COR-L47 (cell line): ENCODE measurements around the gene DYNC1I2.
A peak's percentile ranks its signal among the peaks of the same experiment; 100 is the strongest.
"Not testable (repeated sequence)": the region's sequence is repeated elsewhere in the genome, so short reads cannot be mapped to it uniquely, and the experiment has no call there.

Experiments
- DNase-seq: peaks from one replicate; lab custom pipeline; 2025; lab: John Stamatoyannopoulos, UW

DYNC1I2 gene

DNA sequence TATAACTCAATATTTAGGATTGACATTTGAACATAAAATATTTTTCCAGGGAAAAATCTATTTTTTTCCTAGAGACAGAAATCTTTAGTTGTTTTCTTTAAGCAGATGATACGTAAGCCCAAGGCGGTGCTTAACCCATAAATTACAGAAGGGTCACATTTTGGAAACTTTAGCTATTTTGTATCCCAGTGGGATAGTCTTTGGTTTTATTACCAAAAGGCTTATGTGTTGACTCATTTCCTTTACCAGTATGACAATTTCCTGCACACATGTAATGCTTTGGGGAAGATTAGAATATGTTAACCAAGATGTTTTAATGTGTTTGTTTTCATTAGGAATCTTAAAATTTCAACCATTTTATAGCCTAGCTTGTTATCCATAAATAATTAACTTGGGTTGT, 24.8 kb downstream of the DYNC1I2 start:
- no peak for DNase-seq

DNA sequence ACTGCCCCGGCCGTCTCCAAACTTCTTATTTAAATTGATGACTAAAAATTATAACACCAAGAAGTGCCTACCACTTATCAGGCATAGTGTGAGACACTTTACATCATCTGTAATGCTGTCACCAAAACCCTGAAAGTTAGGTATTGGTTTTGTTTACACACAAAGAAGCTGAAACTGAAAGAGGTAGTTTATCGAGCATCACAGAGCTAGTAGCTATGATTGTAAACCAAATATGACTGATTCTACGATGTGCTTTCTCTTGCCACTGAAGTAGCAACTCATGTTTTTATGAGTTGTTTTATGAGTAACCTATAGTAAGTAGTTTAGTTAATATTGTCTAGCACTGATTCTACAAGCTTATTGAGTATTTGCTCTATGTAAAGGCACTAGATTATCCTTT, 31.5 kb downstream of the DYNC1I2 start:
- DNase-seq = no peak

DNA sequence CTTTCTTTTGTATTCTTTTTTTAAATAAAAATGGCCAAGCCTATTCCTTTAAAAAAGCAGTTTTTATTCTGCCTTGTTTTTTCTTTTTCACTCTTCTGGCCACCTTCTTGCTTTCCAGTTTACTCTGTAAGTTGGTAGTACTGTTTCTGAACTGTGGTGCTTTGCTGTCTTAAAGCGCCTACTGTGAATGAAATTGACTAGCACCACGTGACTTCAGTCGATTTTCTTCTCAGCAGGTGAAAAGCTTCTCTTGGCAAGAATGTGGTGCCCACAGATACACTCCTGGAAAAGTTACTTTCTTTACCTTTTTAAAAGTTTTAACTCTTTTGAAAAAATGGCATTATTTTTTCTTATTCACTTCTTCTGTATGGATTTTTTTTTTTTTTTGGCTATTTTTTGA, 32.4 kb downstream of the DYNC1I2 start:
- no peak for DNase-seq

DNA sequence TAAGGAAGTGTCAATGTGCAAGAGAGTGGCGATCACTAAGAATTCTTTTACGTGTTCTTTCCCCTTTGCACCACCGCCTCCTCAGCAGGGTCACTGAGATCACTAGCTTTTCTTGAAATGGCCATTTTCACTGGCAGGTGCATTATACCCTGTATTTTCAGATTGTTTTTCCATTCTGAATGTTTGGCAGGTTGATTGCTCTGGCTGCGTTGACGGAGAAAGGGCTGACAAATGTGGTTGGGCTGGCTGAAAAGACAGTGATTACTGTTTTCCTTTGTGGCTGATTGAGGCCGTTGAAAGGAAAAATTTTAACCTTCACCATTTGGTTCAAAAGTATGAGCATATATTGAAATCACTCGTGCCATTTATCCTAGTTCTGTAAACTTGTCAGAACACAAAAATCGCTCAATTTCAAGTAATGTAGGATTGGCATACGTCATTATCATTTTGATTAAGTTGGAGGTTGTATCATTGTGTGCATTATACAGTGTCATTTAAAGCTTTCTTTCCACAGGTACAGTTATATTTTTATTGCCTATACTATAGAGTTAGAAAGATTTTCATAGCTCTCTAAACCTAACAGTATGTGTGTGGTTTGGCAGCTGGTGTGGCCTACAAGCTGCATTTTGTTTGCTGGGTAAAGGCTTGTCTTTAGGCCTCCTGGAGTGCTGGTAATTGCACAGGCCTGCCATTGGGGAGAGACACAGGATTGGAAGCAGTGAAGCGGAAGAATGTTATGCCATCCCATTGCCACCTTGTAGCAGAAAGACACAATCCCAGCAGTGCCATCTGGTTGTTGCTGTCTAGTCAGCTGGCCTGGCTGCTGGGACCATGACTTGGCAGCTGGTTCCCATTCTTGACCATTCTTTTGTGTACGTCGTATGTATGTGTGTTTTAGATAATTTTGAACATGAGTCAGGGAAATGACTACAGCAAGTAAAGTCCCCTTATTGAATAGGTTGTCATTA, 36.7 kb downstream of the DYNC1I2 start:
- DNase-seq = peak; percentile 98

DNA sequence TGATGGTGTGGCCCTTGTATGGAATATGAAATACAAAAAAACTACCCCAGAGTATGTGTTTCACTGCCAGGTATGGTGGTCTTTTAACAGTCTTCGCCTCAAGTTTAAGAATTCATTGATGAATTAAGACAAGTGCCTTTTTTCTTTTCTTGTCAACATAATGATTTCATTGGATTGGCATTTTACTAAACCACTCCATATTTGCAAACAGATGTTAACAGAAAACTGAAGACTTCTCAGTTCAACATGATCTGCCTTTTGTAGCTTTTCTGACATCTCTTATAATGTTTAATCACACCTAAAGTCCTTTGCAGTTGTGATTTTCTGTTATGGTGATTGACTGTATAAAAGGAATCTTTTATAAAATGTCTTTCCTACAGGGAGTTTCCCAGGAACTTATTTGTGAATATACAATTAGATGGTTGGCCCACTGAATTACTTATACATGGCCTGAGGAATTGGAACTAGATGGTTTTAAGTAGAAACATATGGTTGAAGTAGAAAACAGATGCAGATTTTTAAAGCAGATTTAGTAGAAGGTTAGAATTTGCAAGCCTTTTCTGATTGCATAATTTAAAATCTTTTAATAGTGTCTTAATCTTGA, 39.7 kb downstream of the DYNC1I2 start:
- no peak for DNase-seq

DNA sequence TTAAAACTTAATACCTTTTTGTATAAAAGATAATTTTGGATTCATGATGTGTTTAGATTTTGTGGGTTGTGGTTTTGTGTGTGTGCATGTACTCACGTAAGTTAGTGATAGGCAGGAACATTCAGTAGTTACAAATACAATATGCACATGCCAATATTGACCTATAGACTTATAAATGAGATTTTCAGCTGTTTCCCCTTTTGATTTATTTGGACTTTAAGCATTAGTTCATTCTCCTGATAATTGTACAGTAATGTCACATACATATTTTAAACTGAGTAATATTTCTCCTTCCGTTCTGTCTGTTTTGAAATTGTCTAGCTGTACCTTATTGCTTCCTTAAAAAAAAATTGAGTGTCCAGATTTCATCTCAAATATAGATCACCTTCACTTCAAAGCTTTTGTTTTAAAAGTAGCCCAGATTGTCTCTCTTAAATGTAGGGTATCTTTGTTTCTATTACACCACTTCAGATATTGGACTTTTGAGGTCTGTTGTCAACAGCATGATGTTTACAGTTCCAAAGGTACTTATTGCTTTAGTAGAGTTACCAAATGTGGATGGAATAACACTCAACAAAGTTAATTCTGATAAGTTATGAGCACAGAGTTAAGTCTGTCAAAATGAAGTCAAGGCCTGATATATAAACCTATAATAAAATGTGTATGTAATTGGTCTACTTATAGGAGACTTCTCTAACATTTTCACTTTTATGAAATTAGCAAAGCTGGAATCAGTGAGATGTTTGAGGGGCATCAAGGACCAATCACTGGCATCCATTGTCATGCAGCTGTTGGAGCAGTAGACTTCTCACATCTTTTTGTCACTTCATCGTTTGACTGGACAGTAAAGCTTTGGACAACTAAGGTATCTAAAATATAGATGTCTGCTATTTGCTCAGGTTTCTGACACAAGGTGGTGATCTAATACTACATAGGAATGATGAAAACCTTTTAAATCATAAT, 42.0 kb downstream of the DYNC1I2 start:
- DNase-seq = no peak

DNA sequence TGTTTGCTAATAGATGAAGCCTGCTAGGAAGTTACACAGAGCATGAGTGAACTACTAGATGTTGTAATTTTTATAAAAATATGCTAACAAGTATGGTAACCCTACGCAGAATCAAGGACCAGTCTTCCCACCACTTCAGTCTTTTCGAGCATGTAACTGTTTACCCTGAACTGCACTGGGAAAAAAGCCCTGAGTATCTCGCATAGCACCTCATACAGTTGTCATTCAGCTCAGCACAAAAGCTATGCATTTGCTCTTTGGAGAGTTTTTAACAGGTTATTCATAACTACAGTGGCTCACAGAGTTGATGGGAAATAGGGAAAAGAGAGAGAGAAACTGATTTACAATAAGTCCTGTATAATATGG, 42.7 kb downstream of the DYNC1I2 start:
- DNase-seq = no peak

DNA sequence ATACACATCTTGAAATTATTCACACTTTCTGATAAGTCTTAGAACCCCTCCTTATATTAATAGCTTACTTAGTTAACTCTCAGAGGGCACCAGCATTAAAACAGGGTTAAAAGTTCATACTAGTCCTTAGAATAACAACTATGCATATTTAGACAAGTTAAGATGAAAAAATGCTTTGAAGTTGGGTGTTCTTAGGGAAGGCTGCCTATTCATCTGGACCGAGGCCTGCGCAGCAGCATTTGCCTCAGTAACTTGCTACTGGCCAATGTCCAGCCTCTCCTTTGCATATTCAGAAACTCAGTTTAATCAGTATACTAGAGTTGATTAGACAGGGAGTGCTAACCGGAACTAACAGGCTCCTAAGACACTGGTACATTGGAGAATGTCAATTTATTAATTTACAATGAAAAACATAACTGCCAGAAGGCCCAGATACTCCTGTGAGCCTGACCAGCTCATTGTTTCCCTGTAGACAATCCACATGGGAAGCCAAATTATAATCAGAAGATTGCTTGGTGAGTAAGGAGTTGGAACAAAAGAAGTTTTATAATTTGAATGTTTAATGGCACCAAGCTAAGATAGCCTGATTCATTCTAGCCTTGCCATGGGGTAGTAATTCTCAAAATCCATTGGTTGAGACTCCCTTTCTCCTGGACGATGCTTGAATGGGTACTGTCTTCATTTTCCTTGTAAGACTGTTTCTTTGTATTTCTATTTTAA, 48.9 kb downstream of the DYNC1I2 start:
- no peak for DNase-seq

DNA sequence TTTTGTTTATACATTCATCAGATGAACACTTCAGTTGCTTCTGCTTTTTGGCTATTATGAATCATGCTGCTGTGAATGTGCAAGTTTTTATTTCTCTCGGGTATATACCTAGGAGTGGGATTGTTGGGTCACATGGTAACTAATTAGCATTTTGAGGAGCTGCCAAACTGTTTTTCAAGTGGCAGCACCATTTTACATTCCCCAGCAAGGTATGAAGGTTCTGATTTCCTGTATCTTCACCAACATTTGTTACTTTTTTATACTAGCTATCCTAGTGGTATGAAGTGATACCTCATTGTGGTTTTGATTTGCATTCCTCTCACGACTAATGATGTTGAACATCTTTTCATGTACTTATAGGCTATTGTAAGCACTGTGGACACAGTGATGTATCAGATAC, 53.9 kb downstream of the DYNC1I2 start:
- no peak for DNase-seq

DNA sequence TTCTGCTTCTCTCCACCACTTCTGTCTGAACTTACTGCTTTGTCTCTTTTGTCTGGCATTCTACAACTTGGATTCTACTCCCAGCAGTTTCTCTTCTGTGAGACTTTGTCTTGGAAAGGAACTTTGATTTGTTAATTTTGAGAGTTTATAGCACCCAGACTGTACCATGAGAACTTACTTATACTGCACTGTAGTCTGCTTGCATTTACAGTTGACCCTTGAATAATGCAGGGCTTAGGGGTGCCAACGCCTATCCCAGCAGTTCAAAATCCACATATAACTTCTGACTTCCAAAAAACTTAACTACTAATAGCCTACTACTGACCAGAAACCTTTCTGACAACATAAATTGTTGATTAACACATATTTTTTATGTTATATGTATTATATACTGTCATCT, 55.5 kb downstream of the DYNC1I2 start:
- no peak for DNase-seq

DNA sequence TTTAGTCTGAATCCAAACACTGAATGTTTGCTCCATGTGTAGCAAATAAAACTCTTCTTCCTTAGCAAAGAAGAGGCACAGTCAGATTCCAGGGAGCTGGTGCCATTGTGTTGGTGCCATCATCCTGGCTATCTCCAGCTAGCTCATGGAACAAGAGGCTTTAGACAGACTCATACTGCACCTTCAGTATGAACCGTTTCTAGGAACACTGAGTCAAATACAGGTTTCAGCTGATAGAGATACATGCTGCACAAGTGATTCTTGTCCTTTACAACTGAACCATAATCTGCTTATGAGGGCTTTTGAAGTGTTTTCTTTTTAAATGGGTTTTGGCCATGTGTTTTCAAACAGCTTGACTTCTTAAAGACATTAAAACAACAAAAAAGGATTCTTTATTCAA, 57.9 kb downstream of the DYNC1I2 start:
- no peak for DNase-seq

DNA sequence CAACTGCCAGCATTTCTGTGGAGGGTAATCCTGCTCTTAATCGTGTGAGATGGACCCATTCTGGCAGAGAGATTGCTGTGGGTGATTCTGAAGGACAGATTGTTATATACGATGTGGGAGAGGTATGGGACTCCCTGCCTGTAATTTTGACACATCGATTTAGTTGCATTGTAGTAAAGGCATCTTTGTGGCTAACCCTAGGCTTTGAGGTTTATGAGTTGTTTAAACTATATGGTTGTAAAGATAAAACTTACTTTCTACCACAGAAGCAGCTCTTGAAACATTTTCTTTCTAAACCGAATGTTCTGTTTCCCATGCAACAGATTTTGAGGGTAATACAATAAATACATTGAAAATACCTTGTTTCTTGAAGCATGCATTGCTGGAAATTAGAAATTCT, 58.5 kb downstream of the DYNC1I2 start:
- DNase-seq = no peak

DNA sequence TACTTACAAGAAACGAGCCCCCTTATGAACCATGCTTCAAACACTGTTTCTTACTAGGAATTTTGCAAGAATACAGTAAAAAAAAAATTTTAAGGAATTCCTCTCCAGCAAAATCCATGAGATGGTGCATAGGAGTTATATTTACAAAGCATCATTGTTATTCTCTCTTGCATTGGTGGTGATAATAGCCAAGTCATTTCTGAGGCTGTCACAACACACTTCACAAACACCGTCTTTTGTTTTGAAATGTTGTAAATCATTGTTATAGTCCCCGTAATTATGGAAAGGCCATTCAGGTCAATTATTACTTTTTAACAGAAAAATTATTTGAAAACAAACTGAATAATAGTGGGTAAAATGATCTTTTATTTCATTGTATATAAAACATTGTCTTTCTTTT, 60.1 kb downstream of the DYNC1I2 start:
- DNase-seq = peak; percentile 71

DNA sequence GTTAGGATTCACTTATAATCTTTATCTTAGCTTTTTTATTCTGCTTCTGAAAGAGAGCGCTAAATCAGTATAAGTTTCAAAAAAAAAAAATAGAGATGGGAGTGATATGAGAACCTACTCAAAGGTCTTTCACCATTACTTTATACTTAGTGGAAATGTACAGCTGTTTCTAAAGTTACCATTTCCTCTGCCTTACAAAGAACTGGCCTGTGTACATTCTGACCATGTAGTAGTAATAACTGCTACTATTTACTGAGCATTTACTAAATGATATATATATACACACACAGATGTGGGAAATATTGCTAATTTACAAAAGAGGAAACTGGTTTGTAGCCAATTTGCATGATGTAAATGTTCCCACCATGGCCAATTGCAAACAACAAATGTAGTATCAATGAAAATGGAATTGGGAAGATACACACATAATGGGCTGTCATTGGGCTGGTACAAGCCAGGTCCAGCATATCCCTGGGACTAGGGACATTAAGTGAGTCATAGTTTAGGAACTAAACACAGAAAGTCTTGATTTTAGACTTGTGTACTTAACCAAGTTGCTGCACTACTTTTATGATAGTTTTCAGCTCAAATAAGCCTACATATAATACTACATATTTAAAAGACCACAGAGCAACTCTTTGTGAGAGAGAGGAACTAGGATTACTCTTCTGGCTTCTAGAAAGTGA, 67.1 kb downstream of the DYNC1I2 start:
- DNase-seq = no peak

DNA sequence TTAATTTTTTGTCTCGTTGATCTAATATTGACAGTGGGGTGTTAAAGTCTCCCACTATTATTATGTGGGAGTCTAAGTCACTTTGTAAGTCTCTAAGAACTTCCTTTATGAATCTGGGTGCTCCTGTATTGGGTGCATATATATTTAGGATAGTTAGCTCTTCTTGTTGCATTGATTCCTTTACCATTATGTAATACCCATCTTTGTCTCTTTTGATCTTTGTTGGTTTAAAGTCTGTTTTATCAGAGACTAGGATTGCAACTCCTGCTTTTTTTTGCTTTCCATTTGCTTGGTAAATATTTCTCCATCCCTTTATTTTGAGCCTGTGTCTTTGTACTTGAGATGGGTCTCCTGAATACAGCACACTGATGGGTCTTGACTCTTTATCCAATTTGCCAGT, 71.5 kb downstream of the DYNC1I2 start:
- DNase-seq = not testable (repeated sequence)

DNA sequence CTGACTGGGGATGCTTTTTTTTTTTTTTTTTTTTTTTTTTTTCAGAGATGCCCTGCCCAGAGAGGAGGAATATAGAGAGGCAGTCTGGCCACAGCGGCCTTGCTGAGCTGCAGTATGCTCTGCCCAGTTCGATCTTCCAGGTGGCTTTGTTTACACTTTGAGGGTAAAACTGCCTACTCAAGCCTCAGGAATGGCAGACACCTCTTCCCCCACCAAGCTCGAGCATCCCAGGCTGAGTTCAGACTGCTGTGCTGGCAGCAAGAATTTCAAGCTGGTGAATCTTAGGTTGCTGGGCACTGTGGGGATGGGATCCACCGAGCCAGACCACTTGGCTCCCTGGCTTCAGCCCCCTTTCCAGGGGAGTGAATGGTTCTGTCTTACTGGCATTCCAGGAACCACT, 73.9 kb downstream of the DYNC1I2 start:
- not testable (repeated sequence) for DNase-seq

DNA sequence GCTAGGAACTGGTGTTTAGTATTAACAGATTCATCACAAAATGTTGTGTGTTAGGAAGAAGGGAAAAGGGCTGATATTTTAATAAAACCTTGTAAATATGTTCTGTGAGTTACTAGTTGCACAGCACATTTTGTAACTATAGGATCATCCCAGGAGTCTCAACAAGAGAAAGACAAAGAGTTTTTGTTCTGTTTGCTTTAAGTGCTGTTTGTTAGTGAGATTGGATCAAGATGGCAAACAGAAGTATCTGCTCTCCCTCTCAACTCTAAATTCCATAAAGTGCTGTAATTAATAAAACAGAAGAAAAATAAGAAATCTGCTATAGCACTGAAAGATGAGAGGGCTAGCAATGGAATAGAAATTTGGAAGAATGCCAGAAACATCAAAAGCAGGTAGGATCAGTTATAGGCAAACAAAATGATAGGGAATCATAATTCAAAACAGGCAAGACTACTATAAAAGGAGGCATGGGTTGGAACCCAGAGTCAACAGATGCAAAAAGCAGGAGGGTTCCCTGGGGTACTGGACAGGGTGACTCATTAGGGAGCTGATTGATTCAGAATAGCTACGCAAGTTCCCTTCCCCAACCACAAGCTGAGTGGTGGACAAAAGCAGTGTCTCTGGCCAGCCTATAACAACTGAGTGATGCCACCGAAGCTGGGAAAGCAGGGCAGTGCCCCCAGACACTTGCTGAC, 75.8 kb downstream of the DYNC1I2 start:
- DNase-seq = peak; percentile 15

DNA sequence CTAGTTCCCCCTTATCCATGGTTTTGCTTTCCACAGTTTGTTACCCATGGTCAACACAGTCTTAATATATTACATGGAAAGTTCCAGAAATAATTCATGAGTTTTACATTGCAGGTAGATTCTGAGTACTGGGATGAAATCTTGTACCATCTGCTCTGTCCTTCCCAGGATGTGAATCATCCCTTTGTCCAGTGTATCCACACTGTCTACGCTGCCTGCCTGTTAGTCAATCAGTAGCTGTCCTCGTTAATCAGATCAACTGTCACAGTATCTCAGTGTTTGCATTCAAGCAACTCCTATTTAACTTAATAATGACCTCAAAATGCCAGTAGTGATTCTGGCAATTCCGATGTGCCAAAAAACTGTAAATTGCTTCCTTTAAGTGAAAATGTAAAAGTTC, 76.3 kb downstream of the DYNC1I2 start:
- no peak for DNase-seq

DNA sequence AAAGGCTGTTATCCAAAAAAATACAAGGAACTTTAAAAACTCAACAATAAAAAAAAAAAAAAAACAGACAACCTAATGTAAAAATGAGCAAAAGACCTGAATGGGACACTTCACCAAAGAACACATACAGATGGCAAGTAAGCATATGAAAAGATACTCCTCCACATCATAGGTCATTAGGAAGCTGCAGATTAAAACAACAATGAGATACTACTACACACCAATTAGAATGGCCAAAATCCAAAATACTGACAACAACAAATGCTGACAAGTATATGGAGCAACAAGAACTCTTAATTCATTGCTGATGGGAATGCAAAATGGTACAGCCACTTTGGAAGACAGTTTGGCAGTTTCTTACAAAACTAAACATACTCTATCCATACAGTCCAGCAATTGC, 84.2 kb downstream of the DYNC1I2 start:
- no peak for DNase-seq

DNA sequence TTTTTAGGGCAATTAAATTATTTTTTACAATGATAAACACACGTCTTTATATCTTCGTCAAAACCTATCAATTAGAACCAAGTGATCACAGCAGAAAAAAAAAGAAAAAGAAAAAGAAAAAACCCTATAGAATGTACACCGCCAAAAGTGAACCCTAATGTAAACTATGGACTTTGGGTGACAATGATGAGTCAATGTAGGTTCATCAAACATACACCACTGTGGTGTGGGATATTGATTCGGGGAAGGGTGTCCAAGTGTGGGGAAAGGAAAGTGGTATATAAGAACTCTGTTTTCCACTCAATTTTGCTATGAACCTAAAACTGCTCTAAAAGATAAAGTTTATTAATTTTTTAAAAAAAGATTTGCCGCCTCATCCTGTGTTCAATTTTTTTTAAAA, 85.1 kb downstream of the DYNC1I2 start:
- DNase-seq = no peak

DNA sequence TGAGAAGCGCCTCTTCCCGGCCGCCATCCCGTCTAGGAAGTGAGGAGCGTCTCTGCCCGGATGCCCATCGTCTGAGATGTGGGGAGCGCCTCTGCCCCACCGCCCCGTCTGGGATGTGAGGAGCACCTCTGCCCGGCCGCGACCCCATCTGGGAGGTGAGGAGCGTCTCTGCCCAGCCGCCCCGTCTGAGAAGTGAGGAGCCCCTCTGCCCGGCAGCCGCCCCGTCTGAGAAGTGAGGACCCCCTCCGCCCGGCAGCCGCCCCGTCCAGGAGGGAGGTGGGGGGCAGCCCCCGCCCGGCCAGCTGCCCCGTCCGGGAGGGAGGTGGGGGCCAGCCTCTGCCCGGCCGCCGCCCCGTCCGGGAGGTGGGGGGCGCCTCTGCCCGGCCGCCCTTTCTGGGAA, 87.3 kb downstream of the DYNC1I2 start:
- DNase-seq = not testable (repeated sequence)
